Stimulated activated effector memory CD8-positive, alpha-beta T cell treated with anti-CD3 and anti-CD28 coated beads, Interleukin-12 subunit alpha, Interleukin-12 subunit beta, amount 100 ng/mL, for 72 hours (primary cell): ENCODE measurements around the gene LIX1L.

Source experiments
- ATAC-seq: fragments of 150-1000 bp; cut with Tn5 transposase; 2 replicates; pipeline ENCODE4 v1.10.0; 2021
- DNase-seq, 2 donors: peaks; one replicate each; pipeline ENCODE4 v3.0.0; 2021 to 2022; ENCODE audit warnings: low spot score in 2 of 2
- H3K27ac Mint-ChIP-seq: one replicate; pipeline ENCODE4 v1.8.0; 2022; ENCODE audit warnings: mild to moderate bottlenecking, mixed read lengths
- H3K36me3 Mint-ChIP-seq: one replicate; pipeline ENCODE4 v1.8.0; 2022; ENCODE audit warnings: mild to moderate bottlenecking, mixed read lengths
- H3K4me1 Mint-ChIP-seq: one replicate; pipeline ENCODE4 v1.8.0; 2022; ENCODE audit warnings: mixed read lengths
- H3K4me3 Mint-ChIP-seq: one replicate; pipeline ENCODE4 v1.8.0; 2022; ENCODE audit warnings: mild to moderate bottlenecking, mixed read lengths
- H3K9me3 Mint-ChIP-seq: one replicate; pipeline ENCODE4 v1.8.0; 2022; ENCODE audit warnings: mixed read lengths

The LIX1L gene

GRCh38 chr1:145957443-145958319 is at the start of gene LIX1L:
TSS of gene LIX1L (minus strand) at chr1:145958017. CDS start at chr1:145957927, 90 bp downstream.
- H3K4me1 Mint-ChIP-seq = peaks cover 79% of the 10 kb centered on the region
- peak; percentile 85 to 96 for DNase-seq
- H3K4me3 Mint-ChIP-seq = peak within 1 kb of the TSS; percentile 75
- peak within 1 kb of the TSS; percentile 73 for H3K27ac Mint-ChIP-seq
- ATAC-seq = peak; percentile 94
- H3K36me3 Mint-ChIP-seq = peaks cover 23% of the 10 kb centered on the region
- H3K9me3 Mint-ChIP-seq = no peaks in the 10 kb centered on the region

- Mint-ChIP-seq H3K4me3 (peak overlapping the region; percentile 94), H3K27ac (peak overlapping the region; percentile 97), H3K36me3 (peaks cover 14% of the 10 kb centered on the region), H3K4me1 (peaks cover 70% of the 10 kb centered on the region), H3K9me3 (no peaks in the 10 kb centered on the region)
- peak; percentile 42 for ATAC-seq
- DNase-seq = no peak
Observed at GRCh38 chr1:146001709-146002108, 43.9 kb upstream of the LIX1L start.

DNA sequence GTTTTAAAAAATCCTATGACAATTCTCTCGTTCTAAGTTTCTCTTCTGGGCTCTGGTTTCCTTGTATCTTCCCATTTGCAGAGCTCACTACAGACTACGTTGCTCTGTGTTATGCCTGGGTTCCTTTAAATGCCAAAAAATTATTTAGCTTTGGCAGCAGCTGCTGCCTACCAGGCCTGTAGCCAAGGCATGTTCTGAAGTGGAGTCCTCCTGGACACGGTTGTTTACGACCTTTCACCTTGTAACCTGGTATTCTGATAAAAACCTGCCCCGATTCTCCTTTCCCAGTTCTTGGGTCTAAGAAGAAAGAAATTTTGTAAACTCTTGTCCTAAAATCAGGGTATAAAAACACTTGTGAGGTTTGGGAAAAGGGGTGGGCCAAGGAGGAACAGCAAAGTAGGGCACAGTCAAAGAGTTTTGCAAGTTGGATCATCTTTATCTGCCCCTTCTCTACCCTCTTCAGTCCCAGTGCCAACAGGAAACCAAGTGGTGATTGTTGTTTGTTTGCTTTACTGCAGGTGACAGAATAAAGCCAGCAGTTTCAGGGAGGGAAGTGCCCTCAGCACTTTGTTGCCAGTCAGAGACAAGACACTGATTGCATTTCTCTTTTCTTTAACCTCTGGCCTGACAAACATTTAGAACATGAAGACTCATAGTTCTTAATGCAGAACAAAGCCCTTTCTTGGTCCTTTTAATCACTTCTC is 41.7 kb upstream of the LIX1L start:
- DNase-seq (no peak), ATAC-seq (no peak)
- peaks cover 35% of the 10 kb centered on the region for H3K36me3 Mint-ChIP-seq
- no peaks in the 10 kb centered on the region for H3K9me3 Mint-ChIP-seq
- peaks cover 58% of the 10 kb centered on the region for H3K4me1 Mint-ChIP-seq
- H3K4me3 Mint-ChIP-seq = peak overlapping the region; percentile 94
- peak overlapping the region; percentile 97 for H3K27ac Mint-ChIP-seq

- ATAC-seq (no peak), DNase-seq (no peak)
- H3K4me3 Mint-ChIP-seq = peak overlapping the region; percentile 94
- peak overlapping the region; percentile 97 for H3K27ac Mint-ChIP-seq
- no peaks in the 10 kb centered on the region for H3K9me3 Mint-ChIP-seq
- peaks cover 72% of the 10 kb centered on the region for H3K4me1 Mint-ChIP-seq
- peaks cover 49% of the 10 kb centered on the region for H3K36me3 Mint-ChIP-seq
Observed at GRCh38 chr1:145997718-145998023, 39.9 kb upstream of the LIX1L start.

GRCh38 chr1:145997016-145997717 is 39.4 kb upstream of the LIX1L start:
- H3K27ac Mint-ChIP-seq = peak overlapping the region; percentile 97
- DNase-seq (peak in 1 of 2 donors; percentile 79), ATAC-seq (peak; percentile 66)
- H3K4me1 Mint-ChIP-seq = peaks cover 77% of the 10 kb centered on the region
- H3K36me3 Mint-ChIP-seq = peaks cover 54% of the 10 kb centered on the region
- no peaks in the 10 kb centered on the region for H3K9me3 Mint-ChIP-seq
- peak overlapping the region; percentile 94 for H3K4me3 Mint-ChIP-seq

DNA sequence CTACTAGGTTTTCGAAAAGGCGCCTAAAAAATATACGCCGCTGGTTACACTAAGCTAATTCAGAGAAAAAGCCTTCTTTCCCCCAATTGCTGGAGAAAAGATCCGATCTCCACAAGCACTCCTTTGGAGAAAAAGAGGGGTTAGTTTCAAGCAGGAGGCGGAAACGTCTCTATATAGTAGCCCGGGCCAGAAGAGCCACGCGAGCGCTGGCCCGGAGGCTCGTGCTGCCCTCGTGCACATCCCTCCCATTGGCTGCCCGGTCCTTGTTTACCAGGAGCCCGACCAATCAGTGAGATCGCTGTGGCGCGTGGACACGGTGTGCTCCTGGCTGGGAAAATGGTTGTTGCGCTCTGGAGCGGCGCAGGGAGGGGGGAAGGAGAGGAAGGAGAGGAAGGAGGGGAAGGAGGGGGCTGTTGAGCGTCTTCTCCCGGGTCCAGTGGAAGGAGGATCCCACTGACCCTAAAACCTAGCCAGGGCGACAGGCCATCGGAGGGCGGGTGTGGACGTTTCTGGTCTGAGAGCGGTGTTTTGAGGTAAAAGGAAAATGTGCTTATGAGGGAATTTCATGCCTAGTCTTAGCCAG is 38.7 kb upstream of the LIX1L start, which contains the start of gene TXNIP:
Gene TXNIP (minus strand): TSS at position 147 of the 583 bp plus-strand sequence. CDS start 313 bp downstream, outside the sequence.
- ATAC-seq (peak; percentile 97), DNase-seq (peak; percentile 73 to 96)
- Mint-ChIP-seq H3K4me1 (peaks cover 77% of the 10 kb centered on the region), H3K9me3 (no peaks in the 10 kb centered on the region), H3K36me3 (peaks cover 60% of the 10 kb centered on the region), H3K4me3 (peak within 1 kb of the TSS; percentile 94), H3K27ac (peak within 1 kb of the TSS; percentile 97)

GRCh38 chr1:145995964-145996432 is 38.2 kb upstream of the LIX1L start:
- no peak for DNase-seq
- Mint-ChIP-seq H3K4me3 (peak overlapping the region; percentile 94), H3K9me3 (no peaks in the 10 kb centered on the region), H3K27ac (peak overlapping the region; percentile 97), H3K36me3 (peaks cover 66% of the 10 kb centered on the region), H3K4me1 (peaks cover 79% of the 10 kb centered on the region)
- ATAC-seq = no peak

DNA sequence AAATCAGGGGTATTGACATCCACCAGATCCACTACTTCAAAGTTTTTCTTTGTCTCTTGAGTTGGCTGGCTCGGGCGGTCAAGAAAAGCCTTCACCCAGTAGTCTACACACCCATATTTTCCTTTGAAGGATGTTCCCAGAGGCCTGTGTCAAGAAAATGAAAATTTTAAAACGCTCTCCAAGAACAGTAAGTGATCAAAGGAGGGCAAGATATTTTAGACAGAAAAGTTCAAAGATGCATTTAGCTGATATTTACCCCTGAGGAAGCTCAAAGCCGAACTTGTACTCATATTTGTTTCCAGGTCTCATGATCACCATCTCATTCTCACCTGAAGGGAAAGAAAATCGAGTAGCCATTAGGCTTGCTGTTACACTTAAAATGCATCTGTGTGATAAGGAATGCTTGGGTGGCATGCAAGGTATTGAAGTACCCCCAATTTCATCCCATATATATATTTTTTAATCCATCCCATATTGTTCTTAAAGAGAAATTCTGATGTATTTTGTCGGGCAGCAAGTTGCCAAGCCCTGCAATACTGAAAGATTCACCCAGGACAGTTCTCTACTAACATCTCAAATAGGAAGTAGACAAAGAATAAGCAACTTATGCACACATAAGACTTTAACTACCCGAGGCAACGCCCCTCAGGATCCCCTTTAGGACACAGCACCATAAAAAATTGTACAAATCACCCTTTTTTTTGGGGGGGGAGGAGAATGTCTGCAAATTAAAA is 37.5 kb upstream of the LIX1L start:
- peaks cover 80% of the 10 kb centered on the region for H3K4me1 Mint-ChIP-seq
- H3K9me3 Mint-ChIP-seq = no peaks in the 10 kb centered on the region
- ATAC-seq = no peak
- no peak for DNase-seq
- H3K27ac Mint-ChIP-seq = peak overlapping the region; percentile 97
- H3K36me3 Mint-ChIP-seq = peaks cover 66% of the 10 kb centered on the region
- peak overlapping the region; percentile 94 for H3K4me3 Mint-ChIP-seq

DNA sequence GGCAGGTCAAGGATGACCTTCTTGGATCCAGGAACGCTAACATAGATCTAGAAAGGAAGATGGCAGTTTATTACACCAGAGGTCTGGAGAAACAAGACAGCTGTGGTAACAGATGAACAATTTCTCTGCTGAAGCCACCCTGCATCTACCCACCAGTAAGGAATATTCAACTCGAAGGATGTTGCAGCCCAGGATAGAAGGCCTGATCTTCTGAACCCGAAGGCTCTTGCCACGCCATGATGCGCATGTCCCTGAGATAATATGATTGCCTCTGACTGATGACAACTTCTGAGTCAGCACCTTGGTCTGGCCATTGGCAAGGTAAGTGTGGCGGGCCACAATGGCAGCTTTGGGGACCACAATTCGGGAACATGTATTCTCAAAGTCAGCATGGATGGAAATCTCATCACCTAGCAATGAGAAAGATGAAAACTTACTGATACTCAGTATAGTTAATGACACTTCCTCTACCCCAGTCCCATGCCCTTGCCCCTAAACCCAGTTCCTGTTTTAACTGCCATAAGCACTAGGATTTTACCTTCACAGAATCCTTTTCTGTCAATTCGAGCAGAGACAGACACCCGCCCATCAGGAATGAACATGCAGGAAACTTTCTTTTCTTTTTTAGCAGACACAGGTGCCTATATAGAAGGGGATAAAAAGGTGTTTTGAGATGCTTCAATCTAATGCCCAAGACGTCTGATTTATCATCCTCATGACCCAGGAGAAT is 36.7 kb upstream of the LIX1L start:
- Mint-ChIP-seq H3K9me3 (no peaks in the 10 kb centered on the region), H3K4me1 (peaks cover 73% of the 10 kb centered on the region), H3K27ac (peak overlapping the region; percentile 97), H3K36me3 (peaks cover 66% of the 10 kb centered on the region), H3K4me3 (peak overlapping the region; percentile 94)
- DNase-seq (no peak), ATAC-seq (peak; percentile 58)

GRCh38 chr1:145993618-145994390 is 36.0 kb upstream of the LIX1L start:
- H3K4me1 Mint-ChIP-seq = peaks cover 66% of the 10 kb centered on the region
- DNase-seq (no peak), ATAC-seq (no peak)
- peak overlapping the region; percentile 94 for H3K4me3 Mint-ChIP-seq
- peaks cover 66% of the 10 kb centered on the region for H3K36me3 Mint-ChIP-seq
- peak overlapping the region; percentile 97 for H3K27ac Mint-ChIP-seq
- no peaks in the 10 kb centered on the region for H3K9me3 Mint-ChIP-seq

DNA sequence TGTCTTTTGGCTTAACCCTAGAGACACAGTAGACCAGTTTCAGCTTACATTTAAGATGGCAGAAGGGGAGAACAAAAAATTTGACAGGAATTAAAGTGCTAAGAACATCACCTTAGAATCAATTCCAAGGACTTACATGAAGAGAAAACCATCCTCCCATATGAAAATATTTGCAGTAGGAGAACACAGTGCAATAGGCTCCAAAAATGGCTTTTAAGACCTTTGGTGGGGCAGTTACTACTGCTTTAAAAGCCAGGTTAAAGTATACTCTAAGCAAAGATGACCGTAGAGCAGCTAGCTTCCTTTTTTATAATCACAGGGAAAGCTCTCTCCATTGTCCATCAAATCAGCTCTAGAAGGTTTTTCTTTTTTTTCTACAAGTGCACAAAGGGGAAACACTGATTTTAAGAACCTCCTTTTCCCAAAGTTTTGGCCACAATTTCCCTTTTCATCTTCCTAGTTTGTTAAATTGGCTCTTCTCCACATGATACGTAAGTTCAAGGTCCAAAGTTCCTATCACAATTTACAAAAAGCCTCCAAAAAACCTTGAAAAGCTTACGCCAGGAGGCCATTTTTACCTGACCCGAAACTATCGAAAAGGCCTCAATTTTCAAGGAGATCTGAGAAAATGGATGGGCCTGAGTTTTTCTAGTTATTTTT is 35.3 kb upstream of the LIX1L start:
- H3K27ac Mint-ChIP-seq = peak overlapping the region; percentile 97
- H3K4me1 Mint-ChIP-seq = peaks cover 60% of the 10 kb centered on the region
- peak overlapping the region; percentile 94 for H3K4me3 Mint-ChIP-seq
- peaks cover 3% of the 10 kb centered on the region for H3K9me3 Mint-ChIP-seq
- DNase-seq = no peak
- ATAC-seq = no peak
- H3K36me3 Mint-ChIP-seq = peaks cover 66% of the 10 kb centered on the region

GRCh38 chr1:145992502-145992936 is 34.7 kb upstream of the LIX1L start:
- peaks cover 65% of the 10 kb centered on the region for H3K36me3 Mint-ChIP-seq
- peak overlapping the region; percentile 97 for H3K27ac Mint-ChIP-seq
- peaks cover 3% of the 10 kb centered on the region for H3K9me3 Mint-ChIP-seq
- ATAC-seq = no peak
- peaks cover 59% of the 10 kb centered on the region for H3K4me1 Mint-ChIP-seq
- no peak for DNase-seq
- H3K4me3 Mint-ChIP-seq = peak overlapping the region; percentile 94
